Stimulated activated CD8-positive, alpha-beta memory T cell treated with anti-CD3 and anti-CD28 coated beads, Interleukin-4, amount 100 ng/mL, for 48 hours (primary cell): Measurements from ENCODE around the gene TMCC2.
"Not testable (repeated sequence)": the region's sequence is repeated elsewhere in the genome, so short reads cannot be mapped to it uniquely, and the experiment has no call there.

Experiments
- DNase-seq: peaks from one replicate; pipeline ENCODE4 v3.0.0-alpha.2; 2020

TMCC2 gene

GRCh38 chr1:205261946-205262691 is 34.4 kb downstream of the TMCC2 start:
- DNase-seq = no peak

GRCh38 chr1:205262731-205263171 is 35.0 kb downstream of the TMCC2 start:
- DNase-seq = no peak

- DNase-seq = no peak
Observed at GRCh38 chr1:205263580-205264190, 35.9 kb downstream of the TMCC2 start.

GRCh38 chr1:205266611-205267305 is 39.0 kb downstream of the TMCC2 start:
- no peak for DNase-seq

DNA sequence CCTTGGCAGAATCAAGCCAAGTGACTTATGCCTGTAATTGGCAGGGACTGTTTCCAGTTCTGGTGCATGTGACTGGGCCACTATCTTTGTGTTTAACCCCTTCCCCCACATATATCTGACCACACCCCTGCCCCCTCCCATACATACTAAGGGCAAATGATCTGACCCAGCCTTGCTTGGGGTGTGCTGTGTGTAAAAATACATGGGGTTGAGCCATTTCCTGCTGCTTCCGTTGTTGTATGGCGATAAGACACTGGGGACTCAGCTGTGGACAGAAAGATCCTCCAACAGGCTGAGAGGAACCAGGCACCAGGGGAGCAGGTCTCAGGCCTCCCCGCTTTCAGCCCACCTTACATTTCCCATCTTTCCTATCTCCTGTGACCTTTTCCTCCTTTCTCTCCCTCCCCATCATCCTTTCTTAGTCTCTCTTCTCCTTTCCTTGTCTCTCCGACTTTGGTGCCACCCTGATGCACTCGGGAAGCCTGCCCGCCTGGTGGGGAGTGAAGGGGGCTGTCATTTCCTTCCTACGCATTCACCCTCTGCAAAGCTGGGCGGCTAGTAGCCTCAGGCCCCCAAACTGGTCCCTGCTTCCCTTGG is 39.7 kb downstream of the TMCC2 start:
- no peak for DNase-seq

- no peak for DNase-seq
Observed at GRCh38 chr1:205268846-205269680, 41.3 kb downstream of the TMCC2 start.

DNA sequence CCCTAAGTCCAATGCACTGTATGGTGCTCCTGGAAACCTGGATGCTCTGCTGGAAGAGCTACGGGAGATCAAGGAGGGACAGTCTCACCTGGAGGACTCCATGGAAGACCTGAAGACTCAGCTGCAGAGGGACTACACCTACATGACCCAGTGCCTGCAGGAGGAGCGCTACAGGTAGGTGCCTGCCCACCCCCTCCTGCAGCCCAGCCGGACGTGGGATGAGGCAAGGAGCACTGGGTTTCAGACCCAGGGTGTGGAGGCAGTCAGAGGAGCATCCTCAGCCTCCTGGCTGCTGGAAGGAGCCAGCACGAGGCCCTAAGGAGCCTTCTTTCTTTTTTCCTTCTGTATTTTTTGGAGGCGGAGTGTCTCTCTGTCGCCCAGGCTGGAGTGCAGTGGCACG is 42.0 kb downstream of the TMCC2 start:
- no peak for DNase-seq

GRCh38 chr1:205270271-205270670 is 42.5 kb downstream of the TMCC2 start:
- DNase-seq = no peak

GRCh38 chr1:205270764-205271163 is 43.0 kb downstream of the TMCC2 start:
- no peak for DNase-seq

DNA sequence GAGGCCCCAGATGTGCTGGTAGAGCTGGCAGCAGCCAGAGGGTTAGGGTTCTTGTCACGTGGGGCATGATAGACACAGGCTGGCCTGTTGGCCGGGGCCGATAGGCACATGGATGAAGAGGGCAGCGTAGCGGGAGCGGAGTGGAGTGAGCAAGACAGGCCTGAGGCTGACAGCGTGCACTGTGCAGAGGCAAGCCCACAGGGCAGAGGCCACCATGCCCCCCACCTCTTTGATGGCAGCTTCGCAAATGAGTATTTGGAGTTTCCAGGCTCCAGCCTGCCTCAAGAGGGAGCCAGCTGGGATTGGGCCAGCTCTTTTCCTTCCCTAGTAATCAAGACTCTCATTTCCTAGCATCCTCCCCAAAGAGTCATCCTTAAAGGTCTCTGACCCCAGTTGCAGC is 43.5 kb downstream of the TMCC2 start:
- DNase-seq = no peak

DNA sequence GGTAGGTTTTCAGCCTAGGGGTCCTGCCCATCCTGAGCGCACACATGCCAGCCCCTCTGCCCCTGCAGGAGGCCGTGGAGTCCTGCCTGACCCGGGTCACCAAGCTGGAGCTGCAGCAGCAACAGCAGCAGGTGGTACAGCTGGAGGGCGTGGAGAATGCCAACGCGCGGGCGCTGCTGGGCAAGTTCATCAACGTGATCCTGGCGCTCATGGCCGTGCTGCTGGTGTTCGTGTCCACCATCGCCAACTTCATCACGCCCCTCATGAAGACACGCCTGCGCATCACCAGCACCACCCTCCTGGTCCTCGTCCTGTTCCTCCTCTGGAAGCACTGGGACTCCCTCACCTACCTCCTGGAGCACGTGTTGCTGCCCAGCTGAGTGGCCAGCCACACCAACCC is 44.0 kb downstream of the TMCC2 start:
- DNase-seq = no peak

- DNase-seq = no peak
Observed at GRCh38 chr1:205272536-205272935, 44.8 kb downstream of the TMCC2 start.

- peak; percentile 91 for DNase-seq
Observed at GRCh38 chr1:205273551-205273982, 45.8 kb downstream of the TMCC2 start.

- no peak for DNase-seq
Observed at GRCh38 chr1:205274041-205274691, 46.4 kb downstream of the TMCC2 start.

DNA sequence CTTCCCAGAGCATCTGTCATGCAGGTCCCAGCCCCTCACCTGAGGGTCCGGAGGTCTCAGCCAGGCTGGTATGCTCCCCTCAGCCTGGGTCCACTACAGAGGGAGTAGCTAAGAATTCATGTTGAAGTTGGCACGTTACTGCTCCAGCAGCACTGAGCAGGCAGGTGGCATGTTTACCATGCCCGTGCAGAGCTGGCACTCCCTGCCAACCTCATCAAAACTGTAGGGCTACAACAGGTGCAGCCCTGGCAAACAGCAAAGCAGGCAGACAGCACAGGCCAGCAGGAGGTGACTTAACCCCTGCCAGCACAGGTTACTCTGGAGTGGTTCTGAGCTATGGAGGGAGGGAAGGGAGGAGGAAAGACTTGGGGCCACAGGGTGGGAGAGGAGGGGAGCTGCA is 47.4 kb downstream of the TMCC2 start:
- DNase-seq = no peak

DNA sequence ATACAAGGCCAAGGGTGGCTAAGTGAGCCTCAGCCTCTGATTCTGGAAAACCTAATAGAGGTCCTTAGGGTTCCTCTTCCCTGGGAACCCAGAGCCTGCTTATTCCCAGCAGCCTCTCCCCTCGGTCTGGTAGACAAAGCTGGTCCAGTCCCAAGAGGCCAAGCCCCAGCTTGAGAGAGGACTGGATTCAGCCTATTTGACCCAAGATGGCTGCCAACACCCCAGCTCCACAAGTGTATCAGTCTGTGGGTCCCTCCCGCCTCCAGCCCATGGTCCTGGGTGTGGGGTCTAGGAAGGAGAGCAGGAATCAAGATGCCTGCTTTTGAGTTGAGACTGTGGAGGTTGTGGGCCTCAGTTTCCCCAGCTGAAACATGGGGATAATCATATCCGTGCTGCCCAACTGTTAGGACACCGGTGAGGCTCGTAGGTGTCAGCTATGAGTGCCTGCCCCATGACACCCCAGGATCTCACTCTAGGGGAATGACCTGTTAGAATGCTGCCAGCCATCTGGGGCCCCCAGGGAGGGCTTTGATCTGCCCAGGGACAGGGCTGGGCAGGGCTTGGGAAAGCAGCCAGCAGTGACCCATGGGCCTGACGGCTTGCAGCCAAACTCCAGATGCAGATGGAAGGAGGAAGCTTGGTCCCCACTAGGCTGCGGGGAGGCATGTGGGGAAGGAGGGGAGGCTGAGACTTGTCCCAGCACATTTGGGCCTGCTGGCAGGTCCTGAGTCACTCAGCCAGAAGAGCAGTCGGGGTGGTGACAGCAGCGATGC is 48.4 kb downstream of the TMCC2 start:
- no peak for DNase-seq

DNA sequence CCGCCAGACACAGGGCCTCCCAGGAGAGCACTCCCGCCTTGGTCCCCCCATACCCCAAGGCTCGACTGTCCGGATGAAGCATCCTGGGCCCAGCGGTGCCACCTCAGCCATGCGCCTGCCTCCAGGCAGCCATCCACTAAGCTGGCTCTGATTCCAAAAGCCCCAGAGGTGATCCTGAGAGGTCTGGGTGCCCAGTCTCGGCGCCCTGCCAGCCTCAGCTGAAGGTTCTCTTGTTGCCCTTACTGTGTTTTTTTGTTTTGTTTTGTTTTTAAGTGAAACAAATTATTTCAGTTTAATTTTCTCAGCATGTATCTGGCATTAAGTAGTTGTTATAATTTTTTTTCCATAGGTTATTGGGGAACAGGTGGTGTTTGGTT is 48.9 kb downstream of the TMCC2 start:
- no peak for DNase-seq

DNA sequence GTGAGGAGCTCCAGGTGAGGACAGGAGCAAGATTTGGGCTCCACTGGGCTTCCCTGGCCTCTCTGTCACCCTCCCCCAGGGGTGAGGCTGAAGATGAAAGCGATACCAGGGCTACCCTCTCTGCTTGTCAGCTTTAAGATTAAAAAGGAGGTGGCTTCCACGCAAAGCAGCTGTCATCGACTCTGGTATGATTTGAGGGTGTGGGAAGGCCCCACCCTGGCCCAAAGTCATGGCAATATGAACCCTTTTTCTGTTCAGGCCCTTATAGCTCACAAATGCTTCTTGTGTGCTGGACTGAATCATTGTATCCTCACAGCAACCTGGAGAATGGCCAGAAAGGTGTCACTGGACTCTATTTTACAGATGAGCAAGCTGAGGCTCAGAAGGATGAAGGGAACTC is 52.2 kb downstream of the TMCC2 start:
- DNase-seq = no peak

GRCh38 chr1:205280666-205281395 is 53.1 kb downstream of the TMCC2 start:
- not testable (repeated sequence) for DNase-seq

DNA sequence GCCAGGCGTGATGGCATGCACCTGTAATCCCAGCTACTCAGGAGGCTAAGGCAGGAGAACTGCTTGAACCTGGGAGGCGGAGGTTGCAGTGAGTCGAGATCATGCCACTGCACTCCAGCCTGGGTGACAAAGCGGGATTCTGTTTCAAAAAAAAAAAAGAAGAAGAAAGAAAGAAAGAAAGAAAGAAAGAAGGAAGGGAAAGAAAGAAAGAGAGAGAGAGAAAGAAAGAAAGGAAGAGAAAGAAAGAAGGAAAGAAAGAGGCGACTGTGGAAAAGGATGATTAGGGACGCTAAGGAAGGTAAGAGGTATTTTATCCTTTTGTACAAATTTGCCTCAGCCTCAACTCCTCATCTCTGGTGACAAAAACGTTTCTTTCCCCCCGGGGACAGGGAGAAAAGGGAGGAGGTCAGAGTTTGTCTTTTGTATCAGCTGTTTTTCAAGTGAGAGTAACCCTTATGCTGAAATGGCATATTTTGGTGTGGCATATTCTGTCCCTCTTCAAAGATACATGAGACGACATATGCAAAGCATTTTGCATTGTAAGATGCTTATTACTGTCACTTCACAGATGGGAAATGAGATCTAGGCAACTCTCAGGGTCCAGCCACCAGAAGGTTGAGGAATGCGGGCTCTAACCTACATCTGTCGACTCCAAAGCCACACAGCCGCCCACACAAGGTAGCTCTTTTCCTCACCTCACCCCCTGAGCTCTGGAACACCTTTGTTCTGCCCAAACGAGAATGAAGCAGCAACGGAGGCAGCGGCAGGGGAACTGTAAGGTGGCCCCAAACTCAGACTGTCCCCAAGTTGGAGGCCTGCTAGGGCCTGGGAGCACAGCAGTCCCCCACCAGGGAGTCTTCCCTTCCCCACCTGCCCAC is 55.8 kb downstream of the TMCC2 start:
- DNase-seq = no peak
